Measurements from ENCODE around the gene UBAP2.
A peak's percentile ranks its signal among the peaks of the same experiment; 100 is the strongest.

Gene UBAP2

GRCh38 chr9:34089311-34089710, 40.6 kb upstream of the UBAP2 start:
- no peak overlapping the region for H3K4me3 ChIP-seq (ENCODE audit: low read depth, low read length)
- peak; percentile 81 for DNase-seq (ENCODE audit: low read depth, low spot score)
- no peak for TF ChIP-seq CTCF (IDR thresholded peaks at IDR 0.05; ENCODE audit: low read depth, low read length)
- in situ Hi-C loops (cut with HindIII; ENCODE audit: low sequenced_read_pairs): no loop called here

GRCh38 chr9:34087370-34087769, 38.7 kb upstream of the UBAP2 start:
- TF ChIP-seq CTCF (IDR thresholded peaks at IDR 0.05; ENCODE audit: low read depth, low read length): no peak
- no peak for DNase-seq (ENCODE audit: low read depth, low spot score)
- in situ Hi-C loops (cut with HindIII; ENCODE audit: low sequenced_read_pairs): no loop called here
- H3K4me3 ChIP-seq (ENCODE audit: low read depth, low read length): no peak overlapping the region

GRCh38 chr9:34086864-34087263, 38.2 kb upstream of the UBAP2 start:
- no peak overlapping the region for H3K4me3 ChIP-seq (ENCODE audit: low read depth, low read length)
- no peak for TF ChIP-seq CTCF (IDR thresholded peaks at IDR 0.05; ENCODE audit: low read depth, low read length)
- in situ Hi-C loops (cut with HindIII; ENCODE audit: low sequenced_read_pairs): no loop called here
- no peak for DNase-seq (ENCODE audit: low read depth, low spot score)

- TF ChIP-seq CTCF (IDR thresholded peaks at IDR 0.05; ENCODE audit: low read depth, low read length): no peak
- H3K4me3 ChIP-seq (ENCODE audit: low read depth, low read length): no peak overlapping the region
- DNase-seq (ENCODE audit: low read depth, low spot score): no peak
- in situ Hi-C loops (cut with HindIII; ENCODE audit: low sequenced_read_pairs): no loop called here
Observed at GRCh38 chr9:34085581-34086500, 37.2 kb upstream of the UBAP2 start.

GRCh38 chr9:34084562-34084961, 35.9 kb upstream of the UBAP2 start:
- no peak for TF ChIP-seq CTCF (IDR thresholded peaks at IDR 0.05; ENCODE audit: low read depth, low read length)
- H3K4me3 ChIP-seq (ENCODE audit: low read depth, low read length): no peak overlapping the region
- in situ Hi-C loops (cut with HindIII; ENCODE audit: low sequenced_read_pairs): no loop called here
- DNase-seq (ENCODE audit: low read depth, low spot score): no peak

- TF ChIP-seq CTCF (IDR thresholded peaks at IDR 0.05; ENCODE audit: low read depth, low read length): no peak
- in situ Hi-C loops (cut with HindIII; ENCODE audit: low sequenced_read_pairs): no loop called here
- peak; percentile 27 for DNase-seq (ENCODE audit: low read depth, low spot score)
- H3K4me3 ChIP-seq (ENCODE audit: low read depth, low read length): no peak overlapping the region
Observed at GRCh38 chr9:34079181-34079580, 30.5 kb upstream of the UBAP2 start.
